NCI-H446 (cell line): ENCODE results near the gene GNAI2.
A peak's percentile ranks its signal among the peaks of the same experiment; 100 is the strongest.
"Not testable (repeated sequence)": the region's sequence is repeated elsewhere in the genome, so short reads cannot be mapped to it uniquely, and the experiment has no call there.

Source experiments
- DNase-seq, 2 experiments: peaks; one replicate each; lab custom pipeline; 2025; lab: John Stamatoyannopoulos, UW

The GNAI2 gene

GRCh38 chr3:50278123-50278879, 42.3 kb downstream of the GNAI2 start:
- no peak for DNase-seq

GRCh38 chr3:50278880-50279224, 42.8 kb downstream of the GNAI2 start, which contains the start of gene LSMEM2:
LSMEM2 (plus strand) TSS chr3:50279087; CDS start chr3:50279114, 27 bp downstream.
- DNase-seq = no peak

GRCh38 chr3:50279255-50280016, 43.4 kb downstream of the GNAI2 start:
- DNase-seq = no peak

- DNase-seq = not testable (repeated sequence)
Observed at GRCh38 chr3:50284121-50284520, 48.1 kb downstream of the GNAI2 start.

GRCh38 chr3:50286322-50287227, 50.6 kb downstream of the GNAI2 start:
- no peak for DNase-seq

- no peak for DNase-seq
Observed at GRCh38 chr3:50287262-50287661, 51.3 kb downstream of the GNAI2 start.

- no peak for DNase-seq
Observed at GRCh38 chr3:50288387-50289007, 52.5 kb downstream of the GNAI2 start.

- no peak for DNase-seq
Observed at GRCh38 chr3:50289130-50289529, 53.1 kb downstream of the GNAI2 start.

GRCh38 chr3:50290161-50290641, 54.2 kb downstream of the GNAI2 start:
- DNase-seq = no peak

GRCh38 chr3:50292159-50293078, 56.4 kb downstream of the GNAI2 start, which contains the start of gene IFRD2:
IFRD2 (minus strand) TSS chr3:50292429; CDS start chr3:50292274, 155 bp downstream.
- peak; percentile 74 to 95 for DNase-seq

- no peak for DNase-seq
Observed at GRCh38 chr3:50293079-50293801, 57.2 kb downstream of the GNAI2 start.

GRCh38 chr3:50294089-50294488, 58.1 kb downstream of the GNAI2 start:
- DNase-seq = no peak

- DNase-seq = no peak
Observed at GRCh38 chr3:50294492-50295403, 58.7 kb downstream of the GNAI2 start.

GRCh38 chr3:50295553-50296431, 59.8 kb downstream of the GNAI2 start:
- no peak for DNase-seq

- no peak for DNase-seq
Observed at GRCh38 chr3:50296721-50297383, 60.8 kb downstream of the GNAI2 start.

- DNase-seq = no peak
Observed at GRCh38 chr3:50297384-50297775, 61.4 kb downstream of the GNAI2 start.
